H9 (cell line): ENCODE results near the gene ASB15. TPM values are rescaled to one million over a fixed set of nuclear protein-coding genes. Genes with fewer than 3 reads are reported as not detected.

Experiments used
- DNase-seq: peaks from one replicate; pipeline ENCODE4 v3.0.0-alpha.2; 2017
- H2AFZ ChIP-seq: one replicate; pipeline ENCODE4 v1.6.1; 2013; ENCODE audit warnings: mild to moderate bottlenecking, low read length, control low read depth, moderate library complexity
- H2AK5ac ChIP-seq: 2 replicates; pipeline ENCODE4 v1.6.1; 2013; ENCODE audit warnings: low read length, control low read depth, mixed read lengths; ENCODE audit not compliant: insufficient read length
- H2BK120ac ChIP-seq: one replicate; pipeline ENCODE4 v1.6.1; 2013; ENCODE audit warnings: low read depth, mild to moderate bottlenecking, low read length, control low read depth, inconsistent platforms; ENCODE audit not compliant: poor library complexity, severe bottlenecking
- H2BK12ac ChIP-seq: 2 replicates; pipeline ENCODE4 v1.6.1; 2013; ENCODE audit warnings: low read length, control low read depth, mixed read lengths, low read depth; ENCODE audit not compliant: insufficient read length
- H2BK15ac ChIP-seq: 2 replicates; pipeline ENCODE4 v1.6.1; 2013; ENCODE audit warnings: low read depth, low read length, control low read depth
- H2BK20ac ChIP-seq: one replicate; pipeline ENCODE4 v1.6.1; 2013; ENCODE audit warnings: low read depth, mild to moderate bottlenecking, low read length, control low read depth, inconsistent platforms; ENCODE audit not compliant: poor library complexity, severe bottlenecking
- H2BK5ac ChIP-seq: 2 replicates; pipeline ENCODE4 v1.6.1; 2013; ENCODE audit warnings: low read length, control low read depth, mixed read lengths; ENCODE audit not compliant: insufficient read length
- H3K14ac ChIP-seq: 2 replicates; pipeline ENCODE4 v1.6.1; 2013; ENCODE audit warnings: low read length, control low read depth; ENCODE audit not compliant: insufficient read depth
- H3K18ac ChIP-seq: 2 replicates; pipeline ENCODE4 v1.6.1; 2013; ENCODE audit warnings: low read depth, mild to moderate bottlenecking, mixed read lengths, low read length, control low read depth; ENCODE audit not compliant: insufficient read length
- H3K23ac ChIP-seq: 2 replicates; pipeline ENCODE4 v1.6.1; 2013; ENCODE audit warnings: low read length, control low read depth, mixed read lengths, low read depth; ENCODE audit not compliant: insufficient read length
- H3K23me2 ChIP-seq: 2 replicates; pipeline ENCODE4 v1.6.1; 2013; ENCODE audit warnings: low read depth, mild to moderate bottlenecking, mixed read lengths, low read length, control low read depth; ENCODE audit not compliant: insufficient read length, poor library complexity, severe bottlenecking
- H3K27ac ChIP-seq: 2 replicates; pipeline ENCODE4 v1.5.1; 2013; ENCODE audit warnings: low read length, control low read depth, mixed read lengths, low read depth; ENCODE audit not compliant: insufficient read length
- H3K27me3 ChIP-seq: 2 replicates; pipeline ENCODE4 v1.6.1; 2013; ENCODE audit warnings: low read length, control low read depth, inconsistent platforms; ENCODE audit not compliant: insufficient read depth
- H3K4ac ChIP-seq: 2 replicates; pipeline ENCODE4 v1.6.1; 2013; ENCODE audit warnings: low read depth, mild to moderate bottlenecking, control low read depth, inconsistent platforms, low read length, moderate library complexity
- H3K4me1 ChIP-seq: 2 replicates; pipeline ENCODE4 v1.6.1; 2013; ENCODE audit warnings: low read length, control low read depth, inconsistent platforms; ENCODE audit not compliant: insufficient read depth
- H3K4me2 ChIP-seq: 2 replicates; pipeline ENCODE4 v1.6.1; 2013; ENCODE audit warnings: low read length, control low read depth, mixed read lengths; ENCODE audit not compliant: insufficient read length, insufficient read depth
- H3K56ac ChIP-seq: 2 replicates; pipeline ENCODE4 v1.6.1; 2013; ENCODE audit warnings: low read depth, mild to moderate bottlenecking, mixed read lengths, low read length, control low read depth; ENCODE audit not compliant: insufficient read length
- H3K79me1 ChIP-seq: 2 replicates; pipeline ENCODE4 v1.6.1; 2013; ENCODE audit warnings: low read depth, mild to moderate bottlenecking, moderate library complexity, low read length, control low read depth, inconsistent platforms; ENCODE audit not compliant: insufficient read depth, poor library complexity, severe bottlenecking
- H3K79me2 ChIP-seq: 2 replicates; pipeline ENCODE4 v1.6.1; 2013; ENCODE audit warnings: low read length, control low read depth, inconsistent platforms; ENCODE audit not compliant: insufficient read depth
- H3K9ac ChIP-seq: 2 replicates; pipeline ENCODE4 v1.6.1; 2013; ENCODE audit warnings: low read length, control low read depth, mixed read lengths; ENCODE audit not compliant: insufficient read length; ENCODE audit errors: extremely low read depth
- H3K9me3 ChIP-seq: one replicate; pipeline ENCODE4 v1.6.1; 2013; ENCODE audit warnings: low read depth, low read length, inconsistent platforms; ENCODE audit not compliant: control insufficient read depth
- H3T11ph ChIP-seq: one replicate; pipeline ENCODE4 v1.6.1; 2013; ENCODE audit warnings: mild to moderate bottlenecking, low read length, control low read depth, inconsistent platforms
- H4K20me1 ChIP-seq: one replicate; pipeline ENCODE4 v1.6.1; 2013; ENCODE audit not compliant: control insufficient read depth, insufficient read length, insufficient read depth
- H4K5ac ChIP-seq: 2 replicates; pipeline ENCODE4 v1.6.1; 2013; ENCODE audit warnings: low read depth, mild to moderate bottlenecking, mixed read lengths, low read length, control low read depth; ENCODE audit not compliant: insufficient read length
- H4K8ac ChIP-seq: replicated peaks from 2 replicates; pipeline ENCODE4 v1.6.1; 2013; ENCODE audit warnings: low read length, control low read depth, mixed read lengths, low read depth; ENCODE audit not compliant: insufficient read length
- H4K91ac ChIP-seq: 2 replicates; pipeline ENCODE4 v1.6.1; 2013; ENCODE audit warnings: low read depth, mild to moderate bottlenecking, moderate library complexity, mixed read lengths, low read length, control low read depth; ENCODE audit not compliant: insufficient read length
- H3K27ac Mint-ChIP-seq, 3 experiments: 2 replicates in 2 of 3; 3 replicates in 1 of 3; pipeline ENCODE4 v1.8.0; 2020 to 2021; ENCODE audit warnings: mixed read lengths in 3 of 3, mild to moderate bottlenecking in 1 of 3, moderate library complexity in 1 of 3
- H3K27me3 Mint-ChIP-seq: 2 replicates; pipeline ENCODE4 v1.8.0; 2021; ENCODE audit warnings: low read depth, mild to moderate bottlenecking, moderate library complexity, mixed read lengths
- H3K36me3 Mint-ChIP-seq, 3 experiments: 2 replicates in 2 of 3; 3 replicates in 1 of 3; pipeline ENCODE4 v1.8.0; 2020 to 2021; ENCODE audit warnings: low read depth in 3 of 3, mixed read lengths in 3 of 3; ENCODE audit not compliant: insufficient read depth in 1 of 3
- H3K4me1 Mint-ChIP-seq, 2 experiments: 2 replicates each; pipeline ENCODE4 v1.8.0; 2020; ENCODE audit warnings: mixed read lengths in 2 of 2
- H3K4me3 Mint-ChIP-seq, 2 experiments: 2 replicates in 1 of 2; 3 replicates in 1 of 2; pipeline ENCODE4 v1.8.0; 2020 to 2021; ENCODE audit warnings: mild to moderate bottlenecking in 2 of 2, mixed read lengths in 2 of 2, moderate library complexity in 1 of 2
- H3K9me3 Mint-ChIP-seq, 2 experiments: 2 replicates in 1 of 2; 3 replicates in 1 of 2; pipeline ENCODE4 v1.8.0; 2020; ENCODE audit warnings: mild to moderate bottlenecking in 2 of 2, mixed read lengths in 2 of 2, moderate library complexity in 1 of 2
- WGBS: extraction: QIAGEN DNeasy Blood & Tissue Kit; methylation state at CpG from one replicate; pipeline ENCODE4 v1.1.7; 2013; ENCODE audit warnings: missing lambda C conversion rate, low lambda C conversion rate, mixed read lengths; ENCODE audit not compliant: insufficient read length; ENCODE audit errors: extremely low coverage; 5-methylcytosine and 5-hydroxymethylcytosine counted together
- total RNA-seq: library from RNA; stranded (reverse); gene quantifications from 2 replicates; pipeline ENCODE4 v1.2.1, GENCODE V29; 2021
- TF ChIP-seq, protein P1 (sequence below): fragments of 200-600 bp; sonication (generic); conservative IDR thresholded peaks from 3 replicates; pipeline ENCODE4 v1.8.0; 2021; ENCODE audit warnings: antibody characterized with exemption, mild to moderate bottlenecking

ASB15 gene
- total RNA-seq, 1 experiment from 2014 or later: not detected

DNA sequence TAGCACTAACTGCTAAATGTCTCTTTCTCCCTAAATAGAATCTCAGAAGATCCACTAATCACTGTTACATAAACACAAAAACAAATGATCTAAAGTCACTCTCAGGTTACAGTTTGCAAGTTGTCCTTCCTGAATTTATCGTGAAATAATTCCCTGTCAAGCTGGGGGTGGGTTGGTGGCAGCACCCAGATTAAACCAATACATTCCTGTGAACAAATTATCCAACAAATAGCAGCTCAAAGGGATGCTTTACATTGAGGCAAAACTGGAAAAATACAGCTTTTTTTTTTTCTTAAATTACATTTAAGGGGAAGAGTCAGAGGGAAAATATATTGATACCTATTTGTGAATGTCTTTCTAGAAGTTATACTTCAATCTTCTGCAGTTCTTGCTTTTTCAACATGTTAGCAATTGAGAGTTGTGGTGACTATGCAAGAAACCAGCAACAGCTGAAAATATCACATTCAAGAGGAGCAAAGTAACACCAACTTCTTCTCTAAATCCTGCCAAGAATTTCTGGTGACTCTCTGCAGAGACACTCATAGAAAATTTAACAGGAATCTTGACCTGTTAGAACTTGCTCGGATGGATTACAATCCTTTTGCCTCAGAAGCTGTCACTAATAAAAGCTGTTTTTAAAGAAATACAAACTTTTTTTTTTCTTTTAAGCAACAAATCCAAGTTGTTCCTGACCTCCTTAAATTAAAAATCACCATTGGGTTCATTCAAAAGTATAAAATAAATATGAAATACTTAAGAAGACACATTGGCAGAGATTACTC is 73.0 kb downstream of the ASB15 start:
- DNase-seq: no peak
- H3K79me2 ChIP-seq: no peaks in the 10 kb centered on the region
- no peak overlapping the region for H2BK120ac ChIP-seq
- H2AK5ac ChIP-seq: no peak overlapping the region
- no peak overlapping the region for H3K14ac ChIP-seq
- peak overlapping the region in 1 of 3 experiments; percentile 13; a peak in 1 of 7 replicates for H3K27ac Mint-ChIP-seq
- no peak overlapping the region for H3K4ac ChIP-seq
- TF ChIP-seq, protein P1, sequence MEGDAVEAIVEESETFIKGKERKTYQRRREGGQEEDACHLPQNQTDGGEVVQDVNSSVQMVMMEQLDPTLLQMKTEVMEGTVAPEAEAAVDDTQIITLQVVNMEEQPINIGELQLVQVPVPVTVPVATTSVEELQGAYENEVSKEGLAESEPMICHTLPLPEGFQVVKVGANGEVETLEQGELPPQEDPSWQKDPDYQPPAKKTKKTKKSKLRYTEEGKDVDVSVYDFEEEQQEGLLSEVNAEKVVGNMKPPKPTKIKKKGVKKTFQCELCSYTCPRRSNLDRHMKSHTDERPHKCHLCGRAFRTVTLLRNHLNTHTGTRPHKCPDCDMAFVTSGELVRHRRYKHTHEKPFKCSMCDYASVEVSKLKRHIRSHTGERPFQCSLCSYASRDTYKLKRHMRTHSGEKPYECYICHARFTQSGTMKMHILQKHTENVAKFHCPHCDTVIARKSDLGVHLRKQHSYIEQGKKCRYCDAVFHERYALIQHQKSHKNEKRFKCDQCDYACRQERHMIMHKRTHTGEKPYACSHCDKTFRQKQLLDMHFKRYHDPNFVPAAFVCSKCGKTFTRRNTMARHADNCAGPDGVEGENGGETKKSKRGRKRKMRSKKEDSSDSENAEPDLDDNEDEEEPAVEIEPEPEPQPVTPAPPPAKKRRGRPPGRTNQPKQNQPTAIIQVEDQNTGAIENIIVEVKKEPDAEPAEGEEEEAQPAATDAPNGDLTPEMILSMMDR: no peak
- no peak overlapping the region for H3K27ac ChIP-seq
- H3K9me3 ChIP-seq: no peaks in the 10 kb centered on the region
- no peak overlapping the region for H4K8ac ChIP-seq
- no peaks in the 10 kb centered on the region for H3K27me3 ChIP-seq
- H3K23ac ChIP-seq: no peak overlapping the region
- no peaks in the 10 kb centered on the region for H3K36me3 Mint-ChIP-seq
- H3K9me3 Mint-ChIP-seq: no peaks in the 10 kb centered on the region; a peak in 1 of 5 replicates
- no peak overlapping the region for H2BK5ac ChIP-seq
- H3K4me1 Mint-ChIP-seq: peaks cover 6 to 7% of the 10 kb centered on the region in 2 experiments
- no peak overlapping the region for H2BK20ac ChIP-seq
- no peak overlapping the region for H3K56ac ChIP-seq
- no peak overlapping the region for H3T11ph ChIP-seq
- H2AFZ ChIP-seq: no peak overlapping the region
- no CpG with 5 or more reads among the region's 2 CpGs for WGBS
- no peaks in the 10 kb centered on the region for H4K20me1 ChIP-seq
- no peak overlapping the region for H3K9ac ChIP-seq
- no peak overlapping the region for H3K4me2 ChIP-seq
- no peaks in the 10 kb centered on the region for H3K4me1 ChIP-seq
- H2BK12ac ChIP-seq: no peak overlapping the region
- H2BK15ac ChIP-seq: no peak overlapping the region
- no peaks in the 10 kb centered on the region; the same call in 1 of the 2 replicates for H3K27me3 Mint-ChIP-seq
- H3K18ac ChIP-seq: no peak overlapping the region
- no peak overlapping the region for H4K91ac ChIP-seq
- no peaks in the 10 kb centered on the region for H3K23me2 ChIP-seq
- H3K79me1 ChIP-seq: no peaks in the 10 kb centered on the region
- H3K4me3 Mint-ChIP-seq: no peak overlapping the region
- H4K5ac ChIP-seq: no peak overlapping the region
